ENCODE data around the gene FAM20A.

Gene FAM20A

DNA sequence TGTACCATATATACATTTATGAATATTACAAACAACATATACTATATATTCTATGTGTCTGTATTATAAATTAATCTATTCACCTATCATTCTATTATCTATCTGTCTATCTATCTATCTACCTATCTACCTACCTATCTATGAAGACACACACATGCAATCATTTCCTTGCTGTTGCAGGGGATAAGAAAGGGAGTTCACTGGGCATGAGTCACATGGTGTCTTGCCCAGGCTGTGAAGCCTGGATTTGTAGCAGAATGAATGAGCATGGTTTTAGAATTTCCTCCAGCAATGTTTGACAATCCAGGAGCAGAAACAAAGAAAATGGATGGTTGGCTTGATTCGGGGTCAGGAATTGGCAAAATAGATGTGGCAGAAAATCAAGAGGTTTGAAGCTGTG lies 23.2 kb upstream of the FAM20A start:
- Histone ChIP-seq H3K27me3 (ENCODE audit: control insufficient read depth in 2 of 2, insufficient read depth in 2 of 2, low read length in 2 of 2) (peaks cover 0 to 2% of the 10 kb centered on the region in 2 donors), H3K4me1 (ENCODE audit: control insufficient read depth in 2 of 2, insufficient read depth in 2 of 2, low read length in 2 of 2) (peaks cover 2% of the 10 kb centered on the region in 2 donors), H3K36me3 (ENCODE audit: control insufficient read depth in 2 of 2, insufficient read depth in 2 of 2, low read length in 2 of 2) (no peaks in the 10 kb centered on the region), H3K9ac (ENCODE audit: low read depth in 1 of 2, low read length in 2 of 2) (no peak overlapping the region), H3K4me3 (ENCODE audit: low read length in 2 of 2) (no peak overlapping the region), H3K9me3 (ENCODE audit: control insufficient read depth in 2 of 2, low read length in 2 of 2) (no peaks in the 10 kb centered on the region), H3K27ac (ENCODE audit: low read depth in 2 of 2, low read length in 2 of 2) (no peak overlapping the region)

GRCh38 chr17:68623811-68624210 lies 22.6 kb upstream of the FAM20A start:
- H3K4me1 ChIP-seq (ENCODE audit: control insufficient read depth in 2 of 2, insufficient read depth in 2 of 2, low read length in 2 of 2): peaks cover 2% of the 10 kb centered on the region in 2 donors
- H3K9me3 ChIP-seq (ENCODE audit: control insufficient read depth in 2 of 2, low read length in 2 of 2): no peaks in the 10 kb centered on the region
- no peak overlapping the region for H3K27ac ChIP-seq (ENCODE audit: low read depth in 2 of 2, low read length in 2 of 2)
- H3K9ac ChIP-seq (ENCODE audit: low read depth in 1 of 2, low read length in 2 of 2): no peak overlapping the region
- H3K36me3 ChIP-seq (ENCODE audit: control insufficient read depth in 2 of 2, insufficient read depth in 2 of 2, low read length in 2 of 2): no peaks in the 10 kb centered on the region
- no peak overlapping the region for H3K4me3 ChIP-seq (ENCODE audit: low read length in 2 of 2)
- H3K27me3 ChIP-seq (ENCODE audit: control insufficient read depth in 2 of 2, insufficient read depth in 2 of 2, low read length in 2 of 2): peaks cover 0 to 2% of the 10 kb centered on the region in 2 donors

DNA sequence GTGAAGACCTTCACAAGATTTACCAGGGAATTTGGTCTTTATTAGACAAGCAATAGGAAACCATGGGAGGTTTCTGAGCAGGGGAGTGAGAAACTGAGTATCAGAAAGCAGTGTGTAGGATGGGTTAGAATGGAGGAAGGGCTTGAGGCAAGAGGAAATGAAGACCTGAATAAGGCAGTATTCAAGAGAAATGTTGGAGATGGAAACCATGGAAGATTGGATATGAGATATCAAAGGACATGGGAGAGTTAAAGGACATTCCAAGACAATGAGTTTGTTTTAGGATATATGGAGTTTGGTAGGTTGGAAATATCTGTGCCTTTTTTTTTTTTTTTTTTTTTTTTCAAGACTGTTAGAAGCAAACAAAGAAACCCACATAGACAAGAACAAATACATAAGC lies 21.3 kb upstream of the FAM20A start:
- Histone ChIP-seq H3K9me3 (ENCODE audit: control insufficient read depth in 2 of 2, low read length in 2 of 2) (no peaks in the 10 kb centered on the region), H3K9ac (ENCODE audit: low read depth in 1 of 2, low read length in 2 of 2) (no peak overlapping the region), H3K4me1 (ENCODE audit: control insufficient read depth in 2 of 2, insufficient read depth in 2 of 2, low read length in 2 of 2) (no peaks in the 10 kb centered on the region), H3K36me3 (ENCODE audit: control insufficient read depth in 2 of 2, insufficient read depth in 2 of 2, low read length in 2 of 2) (no peaks in the 10 kb centered on the region), H3K4me3 (ENCODE audit: low read length in 2 of 2) (no peak overlapping the region), H3K27me3 (ENCODE audit: control insufficient read depth in 2 of 2, insufficient read depth in 2 of 2, low read length in 2 of 2) (peaks cover 0 to 2% of the 10 kb centered on the region in 2 donors), H3K27ac (ENCODE audit: low read depth in 2 of 2, low read length in 2 of 2) (no peak overlapping the region)

GRCh38 chr17:68621065-68621464 lies 19.9 kb upstream of the FAM20A start:
- no peak overlapping the region for H3K27ac ChIP-seq (ENCODE audit: low read depth in 2 of 2, low read length in 2 of 2)
- no peaks in the 10 kb centered on the region for H3K36me3 ChIP-seq (ENCODE audit: control insufficient read depth in 2 of 2, insufficient read depth in 2 of 2, low read length in 2 of 2)
- peaks cover 0 to 3% of the 10 kb centered on the region in 2 donors for H3K27me3 ChIP-seq (ENCODE audit: control insufficient read depth in 2 of 2, insufficient read depth in 2 of 2, low read length in 2 of 2)
- no peak overlapping the region for H3K4me3 ChIP-seq (ENCODE audit: low read length in 2 of 2)
- H3K9me3 ChIP-seq (ENCODE audit: control insufficient read depth in 2 of 2, low read length in 2 of 2): no peaks in the 10 kb centered on the region
- no peak overlapping the region for H3K9ac ChIP-seq (ENCODE audit: low read depth in 1 of 2, low read length in 2 of 2)
- H3K4me1 ChIP-seq (ENCODE audit: control insufficient read depth in 2 of 2, insufficient read depth in 2 of 2, low read length in 2 of 2): no peaks in the 10 kb centered on the region

DNA sequence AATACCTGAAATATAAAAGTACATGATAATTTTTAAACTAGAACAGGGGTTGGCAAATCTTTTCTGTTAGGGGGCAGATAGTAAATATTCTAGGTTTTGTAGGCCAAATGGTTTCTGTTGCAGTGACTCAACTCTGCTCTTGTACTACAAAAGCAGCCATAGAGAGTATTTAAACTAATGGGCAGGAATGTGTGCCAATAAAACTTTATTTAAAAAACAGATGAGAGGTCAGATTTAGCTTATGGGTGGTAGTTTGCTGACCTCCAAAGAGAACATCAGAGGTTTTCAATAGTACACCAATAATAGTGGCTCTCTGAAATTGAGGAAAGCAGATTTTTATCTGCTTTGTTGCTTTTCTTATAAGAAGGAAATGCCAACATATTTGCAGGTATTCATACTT lies 15.2 kb upstream of the FAM20A start:
- peaks cover 0 to 5% of the 10 kb centered on the region in 2 donors for H3K27me3 ChIP-seq (ENCODE audit: control insufficient read depth in 2 of 2, insufficient read depth in 2 of 2, low read length in 2 of 2)
- no peak overlapping the region for H3K9ac ChIP-seq (ENCODE audit: low read depth in 1 of 2, low read length in 2 of 2)
- peaks cover 0 to 2% of the 10 kb centered on the region in 2 donors for H3K4me1 ChIP-seq (ENCODE audit: control insufficient read depth in 2 of 2, insufficient read depth in 2 of 2, low read length in 2 of 2)
- H3K27ac ChIP-seq (ENCODE audit: low read depth in 2 of 2, low read length in 2 of 2): no peak overlapping the region
- no peak overlapping the region for H3K4me3 ChIP-seq (ENCODE audit: low read length in 2 of 2)
- no peaks in the 10 kb centered on the region for H3K9me3 ChIP-seq (ENCODE audit: control insufficient read depth in 2 of 2, low read length in 2 of 2)
- H3K36me3 ChIP-seq (ENCODE audit: control insufficient read depth in 2 of 2, insufficient read depth in 2 of 2, low read length in 2 of 2): no peaks in the 10 kb centered on the region

GRCh38 chr17:68614718-68615117 lies 13.6 kb upstream of the FAM20A start:
- peaks cover 0 to 2% of the 10 kb centered on the region in 2 donors for H3K4me1 ChIP-seq (ENCODE audit: control insufficient read depth in 2 of 2, insufficient read depth in 2 of 2, low read length in 2 of 2)
- H3K27me3 ChIP-seq (ENCODE audit: control insufficient read depth in 2 of 2, insufficient read depth in 2 of 2, low read length in 2 of 2): peaks cover 0 to 5% of the 10 kb centered on the region in 2 donors
- no peak overlapping the region for H3K9ac ChIP-seq (ENCODE audit: low read depth in 1 of 2, low read length in 2 of 2)
- H3K27ac ChIP-seq (ENCODE audit: low read depth in 2 of 2, low read length in 2 of 2): no peak overlapping the region
- H3K36me3 ChIP-seq (ENCODE audit: control insufficient read depth in 2 of 2, insufficient read depth in 2 of 2, low read length in 2 of 2): no peaks in the 10 kb centered on the region
- H3K9me3 ChIP-seq (ENCODE audit: control insufficient read depth in 2 of 2, low read length in 2 of 2): peaks cover 0 to 3% of the 10 kb centered on the region in 2 donors
- H3K4me3 ChIP-seq (ENCODE audit: low read length in 2 of 2): no peak overlapping the region

DNA sequence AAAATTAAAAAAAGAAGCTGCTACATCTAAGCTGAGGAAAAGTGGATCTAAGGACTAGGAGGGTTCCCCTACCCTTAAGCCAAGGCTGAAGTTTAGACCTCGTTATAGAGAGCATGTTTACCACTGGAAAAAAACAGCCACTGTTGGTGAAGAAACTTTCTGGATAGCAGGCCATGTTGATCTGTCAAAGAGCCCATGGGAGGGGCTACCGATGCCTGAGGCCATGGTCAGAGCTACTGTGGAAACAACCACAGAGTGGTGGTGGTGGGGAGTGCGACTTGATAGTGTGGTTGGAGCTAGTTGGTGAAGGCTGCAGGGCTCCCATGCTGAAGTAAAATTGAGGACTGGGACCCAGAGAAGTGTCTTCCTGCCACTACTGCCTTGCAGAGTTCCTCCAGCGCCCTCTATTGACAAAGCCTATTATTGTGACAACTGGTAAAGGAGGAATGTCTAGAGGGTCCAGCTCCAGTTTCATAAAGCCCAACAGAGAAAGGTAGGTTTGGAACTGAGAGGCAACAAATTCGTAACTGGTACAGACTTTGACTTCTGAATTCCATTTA lies 12.7 kb upstream of the FAM20A start:
- Histone ChIP-seq H3K4me1 (ENCODE audit: control insufficient read depth in 2 of 2, insufficient read depth in 2 of 2, low read length in 2 of 2) (peaks cover 0 to 2% of the 10 kb centered on the region in 2 donors), H3K27ac (ENCODE audit: low read depth in 2 of 2, low read length in 2 of 2) (no peak overlapping the region), H3K9ac (ENCODE audit: low read depth in 1 of 2, low read length in 2 of 2) (no peak overlapping the region), H3K9me3 (ENCODE audit: control insufficient read depth in 2 of 2, low read length in 2 of 2) (peaks cover 0 to 9% of the 10 kb centered on the region in 2 donors), H3K36me3 (ENCODE audit: control insufficient read depth in 2 of 2, insufficient read depth in 2 of 2, low read length in 2 of 2) (no peaks in the 10 kb centered on the region), H3K27me3 (ENCODE audit: control insufficient read depth in 2 of 2, insufficient read depth in 2 of 2, low read length in 2 of 2) (peaks cover 0 to 5% of the 10 kb centered on the region in 2 donors), H3K4me3 (ENCODE audit: low read length in 2 of 2) (no peak overlapping the region)

DNA sequence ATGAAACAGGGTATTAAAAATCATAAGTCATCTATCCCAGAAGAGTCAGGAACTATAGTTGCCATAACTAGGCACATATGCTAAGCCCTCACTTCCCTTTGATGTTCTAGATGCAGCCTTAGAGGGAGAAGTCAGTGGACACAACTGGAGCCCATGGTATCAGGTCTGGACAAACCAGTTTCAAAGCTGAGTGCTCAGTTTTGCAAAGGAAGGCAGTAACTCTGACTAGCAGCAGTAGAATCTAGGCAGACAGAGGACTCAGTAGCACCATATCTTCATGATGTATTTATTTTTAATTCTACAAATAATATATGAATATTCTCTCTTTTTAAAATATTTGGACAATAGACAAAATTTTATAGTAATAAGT lies 11.7 kb upstream of the FAM20A start:
- Histone ChIP-seq H3K4me3 (ENCODE audit: low read length in 2 of 2) (no peak overlapping the region), H3K9me3 (ENCODE audit: control insufficient read depth in 2 of 2, low read length in 2 of 2) (peaks cover 0 to 12% of the 10 kb centered on the region in 2 donors), H3K27me3 (ENCODE audit: control insufficient read depth in 2 of 2, insufficient read depth in 2 of 2, low read length in 2 of 2) (peaks cover 0 to 5% of the 10 kb centered on the region in 2 donors), H3K27ac (ENCODE audit: low read depth in 2 of 2, low read length in 2 of 2) (no peak overlapping the region), H3K9ac (ENCODE audit: low read depth in 1 of 2, low read length in 2 of 2) (no peak overlapping the region), H3K36me3 (ENCODE audit: control insufficient read depth in 2 of 2, insufficient read depth in 2 of 2, low read length in 2 of 2) (no peaks in the 10 kb centered on the region), H3K4me1 (ENCODE audit: control insufficient read depth in 2 of 2, insufficient read depth in 2 of 2, low read length in 2 of 2) (peaks cover 0 to 2% of the 10 kb centered on the region in 2 donors)

DNA sequence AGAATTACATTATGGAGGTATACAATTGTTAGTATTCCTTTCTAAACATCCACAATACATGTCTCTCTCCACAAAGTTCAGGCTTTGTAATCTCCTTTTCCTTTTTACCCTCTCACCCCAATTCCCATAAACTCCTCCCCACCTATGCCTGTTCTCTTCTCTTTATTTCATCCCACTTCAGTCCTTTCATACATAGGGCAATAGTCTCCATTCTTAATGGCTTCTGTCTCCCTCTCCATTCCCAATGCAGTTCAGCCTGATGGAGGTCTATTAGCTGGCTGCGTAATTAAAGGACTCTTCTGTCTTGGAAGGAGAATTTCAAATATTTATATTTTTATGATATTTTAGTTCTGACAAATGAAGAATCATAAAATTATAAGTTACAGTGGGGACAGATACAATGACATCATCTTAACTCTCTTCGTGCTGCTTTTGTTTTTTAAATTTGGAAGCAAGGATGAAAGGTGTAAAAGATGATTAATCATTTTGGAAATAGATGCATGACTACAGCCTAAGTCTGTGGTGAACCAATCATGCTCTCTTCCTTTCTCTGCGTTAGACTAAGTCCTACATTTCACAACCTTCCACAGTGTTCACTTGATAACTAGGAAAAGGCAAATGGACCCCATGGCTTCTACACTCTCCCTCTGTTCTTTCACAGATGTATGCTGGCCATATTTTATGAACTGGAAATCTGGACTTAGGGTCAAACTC lies 11.2 kb upstream of the FAM20A start:
- peaks cover 0 to 12% of the 10 kb centered on the region in 2 donors for H3K9me3 ChIP-seq (ENCODE audit: control insufficient read depth in 2 of 2, low read length in 2 of 2)
- H3K4me3 ChIP-seq (ENCODE audit: low read length in 2 of 2): no peak overlapping the region
- H3K4me1 ChIP-seq (ENCODE audit: control insufficient read depth in 2 of 2, insufficient read depth in 2 of 2, low read length in 2 of 2): peaks cover 0 to 2% of the 10 kb centered on the region in 2 donors
- peaks cover 0 to 3% of the 10 kb centered on the region in 2 donors for H3K27me3 ChIP-seq (ENCODE audit: control insufficient read depth in 2 of 2, insufficient read depth in 2 of 2, low read length in 2 of 2)
- H3K36me3 ChIP-seq (ENCODE audit: control insufficient read depth in 2 of 2, insufficient read depth in 2 of 2, low read length in 2 of 2): no peaks in the 10 kb centered on the region
- H3K27ac ChIP-seq (ENCODE audit: low read depth in 2 of 2, low read length in 2 of 2): no peak overlapping the region
- H3K9ac ChIP-seq (ENCODE audit: low read depth in 1 of 2, low read length in 2 of 2): no peak overlapping the region

- Histone ChIP-seq H3K9me3 (ENCODE audit: control insufficient read depth in 2 of 2, low read length in 2 of 2) (peaks cover 0 to 12% of the 10 kb centered on the region in 2 donors), H3K27ac (ENCODE audit: low read depth in 2 of 2, low read length in 2 of 2) (no peak overlapping the region), H3K9ac (ENCODE audit: low read depth in 1 of 2, low read length in 2 of 2) (no peak overlapping the region), H3K27me3 (ENCODE audit: control insufficient read depth in 2 of 2, insufficient read depth in 2 of 2, low read length in 2 of 2) (peaks cover 0 to 2% of the 10 kb centered on the region in 2 donors), H3K4me3 (ENCODE audit: low read length in 2 of 2) (no peak overlapping the region), H3K36me3 (ENCODE audit: control insufficient read depth in 2 of 2, insufficient read depth in 2 of 2, low read length in 2 of 2) (no peaks in the 10 kb centered on the region), H3K4me1 (ENCODE audit: control insufficient read depth in 2 of 2, insufficient read depth in 2 of 2, low read length in 2 of 2) (peaks cover 0 to 2% of the 10 kb centered on the region in 2 donors)
These were observed 10.4 kb upstream of the FAM20A start for GRCh38 chr17:68611353-68612208.
